ENCODE measurements around the gene PRKAG3. TPM values are rescaled to one million over a fixed set of nuclear protein-coding genes. Genes with fewer than 3 reads are reported as not detected.

Gene PRKAG3
- total RNA-seq, 1 experiment from 2014 or later: not detected

- ChIA-PET POLR2A (no interaction called here), CTCF (interaction anchor here (1.3 kb wide), 1 partner anchor 44 kb away, joined by 4 read pairs; no protein-coding TSS in a partner anchor)
- H3K4me3 Mint-ChIP-seq (ENCODE audit: unreplicated experiment): no peak overlapping the region
- peaks cover 36% of the 10 kb centered on the region for H3K4me1 ChIP-seq
- H3K9me3 ChIP-seq: no peaks in the 10 kb centered on the region
- peaks cover 43% of the 10 kb centered on the region for H3K4me1 Mint-ChIP-seq (ENCODE audit: low read depth, unreplicated experiment)
- no peaks in the 10 kb centered on the region for H3K9me3 Mint-ChIP-seq (ENCODE audit: unreplicated experiment)
- H3K4me3 ChIP-seq (ENCODE audit: low read depth, low read length): no peak overlapping the region
- H3K36me3 ChIP-seq (ENCODE audit: control insufficient read depth, insufficient read depth, low read length): no peaks in the 10 kb centered on the region
- H3K27me3 Mint-ChIP-seq (ENCODE audit: insufficient read depth, unreplicated experiment): peaks cover 7% of the 10 kb centered on the region
- H3K36me3 Mint-ChIP-seq (ENCODE audit: insufficient read depth, unreplicated experiment): peaks cover 5% of the 10 kb centered on the region
- intact Hi-C loops (cut with micrococcal nuclease; ENCODE audit: unreplicated experiment): loop anchor here (5.0 kb wide), 1 partner anchor 137 kb away; the partner anchor contains the start of gene CRYBA2
- no TSS peak for BruUV-seq (replicated peaks)
- peaks cover 4% of the 10 kb centered on the region; the same call in 1 of the 2 replicates for H3K27me3 ChIP-seq (replicated peaks; ENCODE audit: control insufficient read depth, insufficient read depth, low read length)
- TF ChIP-seq CTCF (IDR thresholded peaks at IDR 0.05; ENCODE audit: insufficient read depth in 1 of 2, low read depth in 1 of 2, low read length in 1 of 2, severe bottlenecking in 1 of 2, unreplicated experiment in 1 of 2): no peak
- no peak overlapping the region for H3K27ac Mint-ChIP-seq (ENCODE audit: unreplicated experiment)
- DNase-seq: no peak
These were observed 23.3 kb upstream of the PRKAG3 start for GRCh38 chr2:218854860-218855259.

GRCh38 chr2:218853766-218854165 is 22.2 kb upstream of the PRKAG3 start:
- peaks cover 7% of the 10 kb centered on the region for H3K27me3 Mint-ChIP-seq (ENCODE audit: insufficient read depth, unreplicated experiment)
- Histone ChIP-seq H3K36me3 (ENCODE audit: control insufficient read depth, insufficient read depth, low read length) (no peaks in the 10 kb centered on the region), H3K4me1 (peaks cover 32% of the 10 kb centered on the region), H3K4me3 (ENCODE audit: low read depth, low read length) (no peak overlapping the region), H3K27me3 (replicated peaks; ENCODE audit: control insufficient read depth, insufficient read depth, low read length) (peaks cover 2% of the 10 kb centered on the region; the same call in 1 of the 2 replicates), H3K9me3 (no peaks in the 10 kb centered on the region)
- no peak overlapping the region for H3K4me3 Mint-ChIP-seq (ENCODE audit: unreplicated experiment)
- no peak for TF ChIP-seq CTCF (IDR thresholded peaks at IDR 0.05; ENCODE audit: insufficient read depth in 1 of 2, low read depth in 1 of 2, low read length in 1 of 2, severe bottlenecking in 1 of 2, unreplicated experiment in 1 of 2)
- no TSS peak for BruUV-seq (replicated peaks)
- intact Hi-C loops (cut with micrococcal nuclease; ENCODE audit: unreplicated experiment): loop anchor here (1.0 to 5.0 kb wide), 3 partner anchors 23 to 139 kb away; partner anchors contain the start of gene CRYBA2
- POLR2A ChIA-PET: no interaction called here
- peaks cover under 1% of the 10 kb centered on the region for H3K36me3 Mint-ChIP-seq (ENCODE audit: insufficient read depth, unreplicated experiment)
- no peak overlapping the region for H3K27ac Mint-ChIP-seq (ENCODE audit: unreplicated experiment)
- peak in 1 of 2 experiments; percentile 58 for DNase-seq
- H3K4me1 Mint-ChIP-seq (ENCODE audit: low read depth, unreplicated experiment): peaks cover 43% of the 10 kb centered on the region
- CTCF ChIA-PET: interaction anchor here (0.9 kb wide), 2 partner anchors 23 to 44 kb away, joined by 3 read pairs; no protein-coding TSS in a partner anchor
- H3K9me3 Mint-ChIP-seq (ENCODE audit: unreplicated experiment): no peaks in the 10 kb centered on the region

GRCh38 chr2:218852911-218853667 is 21.5 kb upstream of the PRKAG3 start:
- DNase-seq: peak; percentile 64 to 75
- peaks cover 37% of the 10 kb centered on the region for H3K4me1 Mint-ChIP-seq (ENCODE audit: low read depth, unreplicated experiment)
- H3K36me3 Mint-ChIP-seq (ENCODE audit: insufficient read depth, unreplicated experiment): no peaks in the 10 kb centered on the region
- intact Hi-C loops (cut with micrococcal nuclease; ENCODE audit: unreplicated experiment): loop anchor here (1.0 to 5.0 kb wide), 3 partner anchors 23 to 139 kb away; partner anchors contain the start of gene CRYBA2
- no peak overlapping the region for H3K4me3 Mint-ChIP-seq (ENCODE audit: unreplicated experiment)
- no peaks in the 10 kb centered on the region for H3K9me3 Mint-ChIP-seq (ENCODE audit: unreplicated experiment)
- CTCF ChIA-PET: interaction anchor here (0.8 to 3.6 kb wide), 4 partner anchors 8 to 45 kb away, joined by 3 to 18 read pairs (median 4); no protein-coding TSS in a partner anchor
- Histone ChIP-seq H3K36me3 (ENCODE audit: control insufficient read depth, insufficient read depth, low read length) (no peaks in the 10 kb centered on the region), H3K4me1 (peaks cover 26% of the 10 kb centered on the region), H3K4me3 (ENCODE audit: low read depth, low read length) (no peak overlapping the region), H3K9me3 (no peaks in the 10 kb centered on the region), H3K27me3 (replicated peaks; ENCODE audit: control insufficient read depth, insufficient read depth, low read length) (no peaks in the 10 kb centered on the region)
- BruUV-seq (replicated peaks): no TSS peak
- POLR2A ChIA-PET: interaction anchor here (0.7 kb wide), 1 partner anchor 353 kb away, joined by 3 read pairs; no protein-coding TSS in a partner anchor
- peak; percentile 87 to 91 for TF ChIP-seq CTCF (IDR thresholded peaks at IDR 0.05; ENCODE audit: insufficient read depth in 1 of 2, low read depth in 1 of 2, low read length in 1 of 2, severe bottlenecking in 1 of 2, unreplicated experiment in 1 of 2)
- no peak overlapping the region for H3K27ac Mint-ChIP-seq (ENCODE audit: unreplicated experiment)
- peaks cover 3% of the 10 kb centered on the region for H3K27me3 Mint-ChIP-seq (ENCODE audit: insufficient read depth, unreplicated experiment)
